ENCODE data around the gene RPS6KB2. TPM values are rescaled to one million over a fixed set of nuclear protein-coding genes. Genes with fewer than 3 reads are reported as not detected.
A peak's percentile ranks its signal among the peaks of the same experiment; 100 is the strongest.

The RPS6KB2 gene
- total and polyA plus RNA-seq, 9 of the 15 experiments (the other 6 are each of a cell fraction or from before 2014, with no cell fraction given) = 0.42 to 122 (median 82.6) TPM

- TF ChIP-seq ARID3B (CRISPR knock-in tag; IDR thresholded peaks at IDR 0.05; ENCODE audit: borderline replicate concordance) (no peak), CC2D1A (IDR thresholded peaks at IDR 0.05) (no peak), HCFC1 (IDR thresholded peaks at IDR 0.05; ENCODE audit: low read depth, low read length) (peak; percentile 85), ZZZ3 (IDR thresholded peaks at IDR 0.05) (0 out of 2 replicates have a peak, but pooled peaks have one; percentile 31), TBP (optimal IDR thresholded peaks at IDR 0.05; ENCODE audit: low read depth, low read length) (peak; percentile 87), NR3C1 (CRISPR knock-in tag; IDR thresholded peaks at IDR 0.05) (peak; percentile 98), EZH2 (IDR thresholded peaks at IDR 0.05; ENCODE audit: borderline replicate concordance, low read depth, low read length) (no peak), ZNF324 (CRISPR knock-in tag; IDR thresholded peaks at IDR 0.05) (no peak), CSDE1 (IDR thresholded peaks at IDR 0.05) (peak in 1 of 2 experiments; percentile 51; a peak in 1 of 4 replicates), MEIS2 (IDR thresholded peaks at IDR 0.05; ENCODE audit: partially characterized antibody) (peak; percentile 92), ZNF217 (CRISPR knock-in tag; IDR thresholded peaks at IDR 0.05) (no peak), PML (IDR thresholded peaks at IDR 0.05; ENCODE audit: low read length) (0 out of 2 replicates have a peak, but pooled peaks have one; percentile 21), SIN3A (IDR thresholded peaks at IDR 0.05; ENCODE audit: borderline replicate concordance in 2 of 2, control insufficient read depth in 1 of 2, low read depth in 2 of 2, low read length in 2 of 2) (0 out of 4 replicates have a peak, but pooled peaks of 1 of the 2 experiments have one; percentile 38), ZBTB1 (CRISPR knock-in tag; IDR thresholded peaks at IDR 0.05; ENCODE audit: borderline replicate concordance, low read depth) (peak; percentile 87; the same call in 1 of the 2 replicates), SMAD1 (IDR thresholded peaks at IDR 0.05; ENCODE audit: low read depth, low read length, partially characterized antibody) (no peak), RBM25 (IDR thresholded peaks at IDR 0.05; ENCODE audit: low read depth, low read length, severe bottlenecking) (peak; percentile 29), MBD1 (CRISPR knock-in tag; IDR thresholded peaks at IDR 0.05) (no peak), ZNF551 (CRISPR knock-in tag; IDR thresholded peaks at IDR 0.05) (no peak), RBM39 (optimal IDR thresholded peaks at IDR 0.05; ENCODE audit: low read depth, low read length) (no peak), ATF3 (IDR thresholded peaks at IDR 0.05) (no peak), ATF3 (CRISPR knock-in tag; conservative IDR thresholded peaks at IDR 0.05) (peak; percentile 95), SAFB (IDR thresholded peaks at IDR 0.05; ENCODE audit: borderline replicate concordance, low read depth, low read length) (no peak)
Observed at GRCh38 chr11:67482827-67483798, 54.8 kb downstream of the RPS6KB2 start, which contains the start of gene AIP (continued).

Data from K562 (cell line).